Pancreas (tissue), 10 donors: ENCODE data around the gene YPEL5. TPM values are rescaled to one million over a fixed set of nuclear protein-coding genes. Genes with fewer than 3 reads are reported as not detected.

Experiments
- ATAC-seq, 4 donors: fragments of 200-7000 bp; cut with Tn5 transposase; one replicate each; pipeline versions ENCODE4 v1.8.0 to v1.9.1; 2020; ENCODE audit warnings: mild to moderate bottlenecking in 4 of 4, moderate library complexity in 4 of 4
- DNase-seq, 6 donors: peaks; one replicate each; pipeline ENCODE4 v3.0.0-alpha.2; 2020
- FAIRE-seq: peaks from 2 replicates; lab custom pipeline; 2012; peaks lifted over from hg19 to GRCh38; lab: Jason Lieb, UNC
- H3K27ac ChIP-seq, 4 donors: fragments of 200-600 bp; sonication (generic); 1 replicate in 3 of 4; 2 replicates in 1 of 4; pipeline versions ENCODE4 v1.5.0 to v1.8.0; 2020
- H3K27me3 ChIP-seq, 4 donors: fragments of 200-600 bp; one replicate each; pipeline ENCODE4 v1.8.0; 2021
- H3K36me3 ChIP-seq, 3 donors: fragments of 200-600 bp; sonication (generic) in 1 of 3; one replicate each; pipeline versions ENCODE4 v1.5.0 to v1.8.0; 2020 to 2021
- H3K4me1 ChIP-seq, 3 donors: fragments of 200-600 bp; one replicate each; pipeline ENCODE4 v1.8.0; 2021
- H3K4me3 ChIP-seq, 4 donors: fragments of 200-600 bp; sonication (generic) in 2 of 4; one replicate each; pipeline versions ENCODE4 v1.5.0 to v1.8.0; 2020 to 2021
- H3K9me3 ChIP-seq, 4 donors: fragments of 200-600 bp; one replicate each; pipeline ENCODE4 v1.8.0; 2021
- WGBS, 2 donors: extraction: QIAGEN DNeasy Blood & Tissue Kit; methylation state at CpG; one replicate each; pipeline ENCODE4 v1.1.7; 2013; 5-methylcytosine and 5-hydroxymethylcytosine counted together
- intact Hi-C, 3 donors: fragments of 100-400 bp; cut with DNase I; formaldehyde crosslinking; loops; one replicate each; pipeline versions ENCODE4 v1.11.1 to v1.14.2; 2022
- polyA plus RNA-seq, 2 donors: library from polyadenylated mRNA; stranded (reverse); fragments of 200-250 nt; gene quantifications; one replicate each; pipeline ENCODE4 v1.2.3, GENCODE V29; 2013
- total RNA-seq, 6 donors: library from RNA; stranded (reverse); fragmentation: NEBNext Ultra II Directional in 4 of 6; extraction: Animal tissue kit (Norgen Biotek cat#: 25700) in 4 of 6; gene quantifications; one replicate each; pipeline versions ENCODE4 v1.2.1 to v1.2.4, GENCODE V29; 2021 to 2023
- TF ChIP-seq, protein P1 (sequence below), 4 donors: fragments of 200-600 bp; sonication (generic) in 3 of 4; IDR thresholded peaks; one replicate each; pipeline versions ENCODE4 v1.5.0 to v1.8.0; 2021; ENCODE audit warnings: antibody characterized with exemption in 4 of 4
- donor health status: healthy with polysubstance abuse.
- donor health status: DM: no; HTN: no; CAD: no; lungs with moderate emphysema.
- donor health status: DM: no; HTN: no; CAD: no.
- donor health status: control.
- donor health status: control.
- donor health status: Bipolar disorder and iron deficiency.
- donor health status: DM: yes; HTN: yes; CAD: no.
- donor health status: DM: no; HTN: no; CAD: no.
- donor health status: DM: no; HTN: no; CAD: no.
- donor health status: DM: yes; HTN: yes; CAD: no.

Gene YPEL5
- total and polyA plus RNA-seq, 8 donors = 20.6 to 53.2 (median 27.1) TPM

DNA sequence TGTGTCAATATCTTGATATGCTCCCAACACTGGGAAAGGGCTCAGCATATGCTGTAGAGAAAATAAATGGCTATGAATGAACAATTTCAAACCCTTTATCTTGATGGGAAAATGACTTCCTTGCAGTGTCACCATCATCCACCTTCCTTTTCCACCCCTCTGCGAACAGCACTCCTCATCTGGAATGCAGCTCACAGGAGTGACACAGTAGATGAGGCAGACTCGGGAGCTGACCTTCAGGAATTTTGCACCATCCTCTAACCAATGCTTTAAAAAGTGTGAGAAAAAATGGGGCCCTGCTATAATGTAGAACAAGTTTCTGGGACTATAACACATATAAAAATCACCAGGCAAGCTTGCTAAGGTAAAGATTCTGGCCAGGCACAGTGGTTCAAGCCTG is 41.3 kb upstream of the YPEL5 start:
- ATAC-seq (no peak), DNase-seq (no peak), FAIRE-seq (no peak)
- no peak overlapping the region for H3K27ac ChIP-seq
- no peaks in the 10 kb centered on the region for H3K4me1 ChIP-seq
- WGBS, 2 donors = 75 to 81% methylated on average over 2 of the region's 2 CpGs
- H3K36me3 ChIP-seq = no peaks in the 10 kb centered on the region
- no peaks in the 10 kb centered on the region for H3K27me3 ChIP-seq
- no peak overlapping the region for H3K4me3 ChIP-seq
- TF ChIP-seq, protein P1, sequence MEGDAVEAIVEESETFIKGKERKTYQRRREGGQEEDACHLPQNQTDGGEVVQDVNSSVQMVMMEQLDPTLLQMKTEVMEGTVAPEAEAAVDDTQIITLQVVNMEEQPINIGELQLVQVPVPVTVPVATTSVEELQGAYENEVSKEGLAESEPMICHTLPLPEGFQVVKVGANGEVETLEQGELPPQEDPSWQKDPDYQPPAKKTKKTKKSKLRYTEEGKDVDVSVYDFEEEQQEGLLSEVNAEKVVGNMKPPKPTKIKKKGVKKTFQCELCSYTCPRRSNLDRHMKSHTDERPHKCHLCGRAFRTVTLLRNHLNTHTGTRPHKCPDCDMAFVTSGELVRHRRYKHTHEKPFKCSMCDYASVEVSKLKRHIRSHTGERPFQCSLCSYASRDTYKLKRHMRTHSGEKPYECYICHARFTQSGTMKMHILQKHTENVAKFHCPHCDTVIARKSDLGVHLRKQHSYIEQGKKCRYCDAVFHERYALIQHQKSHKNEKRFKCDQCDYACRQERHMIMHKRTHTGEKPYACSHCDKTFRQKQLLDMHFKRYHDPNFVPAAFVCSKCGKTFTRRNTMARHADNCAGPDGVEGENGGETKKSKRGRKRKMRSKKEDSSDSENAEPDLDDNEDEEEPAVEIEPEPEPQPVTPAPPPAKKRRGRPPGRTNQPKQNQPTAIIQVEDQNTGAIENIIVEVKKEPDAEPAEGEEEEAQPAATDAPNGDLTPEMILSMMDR (IDR thresholded peaks at IDR 0.05) = no peak
- no peaks in the 10 kb centered on the region for H3K9me3 ChIP-seq
- intact Hi-C loops = no loop called here

GRCh38 chr2:30106543-30106942 is 40.3 kb upstream of the YPEL5 start:
- Histone ChIP-seq H3K27me3 (no peaks in the 10 kb centered on the region), H3K4me3 (no peak overlapping the region), H3K27ac (no peak overlapping the region), H3K4me1 (no peaks in the 10 kb centered on the region), H3K9me3 (no peaks in the 10 kb centered on the region), H3K36me3 (no peaks in the 10 kb centered on the region)
- TF ChIP-seq, protein P1 (IDR thresholded peaks at IDR 0.05) = no peak
- no peak for ATAC-seq
- no peak for DNase-seq
- FAIRE-seq = no peak
- 59 to 70% methylated on average over 9 of the region's 9 CpGs for WGBS, 2 donors
- intact Hi-C loops = no loop called here

DNA sequence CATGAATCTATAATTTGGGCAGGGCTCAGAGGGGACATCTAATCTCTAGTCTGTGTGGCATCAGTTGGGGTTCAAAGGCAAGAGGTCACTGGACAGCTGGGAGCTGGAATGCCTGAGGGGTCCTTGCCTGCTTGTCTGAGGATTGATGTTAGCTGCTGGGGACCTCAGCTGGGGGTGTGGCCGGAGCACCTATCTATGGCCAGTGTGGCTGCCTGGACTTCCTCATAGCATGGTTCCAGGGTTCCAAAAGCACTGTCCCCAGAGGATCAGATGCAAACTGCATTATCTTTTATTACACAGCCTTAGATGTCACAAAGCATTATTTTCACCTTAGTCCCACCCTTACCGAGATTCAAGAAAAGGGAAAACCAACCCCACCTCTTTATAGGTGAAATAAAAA is 38.6 kb upstream of the YPEL5 start:
- no peak for ATAC-seq
- Histone ChIP-seq H3K27me3 (no peaks in the 10 kb centered on the region), H3K36me3 (no peaks in the 10 kb centered on the region), H3K4me3 (no peak overlapping the region), H3K9me3 (no peaks in the 10 kb centered on the region), H3K27ac (no peak overlapping the region), H3K4me1 (no peaks in the 10 kb centered on the region)
- DNase-seq = no peak
- FAIRE-seq = no peak
- TF ChIP-seq, protein P1 (IDR thresholded peaks at IDR 0.05) = no peak
- intact Hi-C loops = no loop called here
- WGBS, 2 donors = 63 to 65% methylated on average over 2 of the region's 2 CpGs

- no peaks in the 10 kb centered on the region for H3K9me3 ChIP-seq
- FAIRE-seq (no peak), ATAC-seq (no peak), DNase-seq (no peak)
- H3K27me3 ChIP-seq = no peaks in the 10 kb centered on the region
- intact Hi-C loops = no loop called here
- no peaks in the 10 kb centered on the region for H3K36me3 ChIP-seq
- no peaks in the 10 kb centered on the region for H3K4me1 ChIP-seq
- TF ChIP-seq, protein P1 (IDR thresholded peaks at IDR 0.05) = no peak
- 67 to 74% methylated on average over 5 of the region's 5 CpGs for WGBS, 2 donors
- no peak overlapping the region for H3K27ac ChIP-seq
- no peak overlapping the region for H3K4me3 ChIP-seq
These were observed 38.0 kb upstream of the YPEL5 start for GRCh38 chr2:30108851-30109250.

- TF ChIP-seq, protein P1 (IDR thresholded peaks at IDR 0.05) = no peak
- H3K36me3 ChIP-seq = no peaks in the 10 kb centered on the region
- FAIRE-seq = no peak
- H3K27ac ChIP-seq = no peak overlapping the region
- no peaks in the 10 kb centered on the region for H3K4me1 ChIP-seq
- no peak for DNase-seq
- H3K27me3 ChIP-seq = no peaks in the 10 kb centered on the region
- 75 to 80% methylated on average over 6 of the region's 6 CpGs for WGBS, 2 donors
- no peak overlapping the region for H3K4me3 ChIP-seq
- H3K9me3 ChIP-seq = no peaks in the 10 kb centered on the region
- intact Hi-C loops = no loop called here
- ATAC-seq = no peak
These were observed 37.0 kb upstream of the YPEL5 start for GRCh38 chr2:30109856-30110255.
